K562 (cell line): ENCODE results near the gene MTHFS. TPM values are rescaled to one million over a fixed set of nuclear protein-coding genes. Genes with fewer than 3 reads are reported as not detected.

Experiments used
- ATF3 ChIP-seq, 2 experiments: fragments of 450-650 bp in 1 of 2; sonication (generic) in 1 of 2; formaldehyde crosslinking in 1 of 2; IDR thresholded peaks in 1 of 2; conservative IDR thresholded peaks in 1 of 2; 2 replicates each; pipeline versions ENCODE4 v1.6.1 to v1.8.1; 2016 to 2023; ENCODE audit warnings: mild to moderate bottlenecking in 2 of 2, moderate library complexity in 2 of 2, inconsistent platforms in 1 of 2, missing genetic modification reagents in 1 of 2
- FOXP1 ChIP-seq: sonication (generic); formaldehyde crosslinking; IDR thresholded peaks from 2 replicates; pipeline ENCODE4 v1.8.0; 2022; ENCODE audit warnings: mild to moderate bottlenecking, missing genetic modification reagents
- HMBOX1 ChIP-seq: sonication (generic); IDR thresholded peaks from 2 replicates; pipeline ENCODE4 v1.6.1; 2016
- KAT2B ChIP-seq: IDR thresholded peaks from one replicate; pipeline ENCODE4 v1.6.1; 2012; ENCODE audit warnings: low read depth, mild to moderate bottlenecking, control low read depth, inconsistent platforms, low read length, moderate library complexity
- NFE2 ChIP-seq: IDR thresholded peaks from 2 replicates; pipeline ENCODE4 v1.6.1; 2014; ENCODE audit warnings: antibody characterized with exemption, low read depth
- PCBP1 ChIP-seq: fragments of 200-400 bp; formaldehyde crosslinking; IDR thresholded peaks from 2 replicates; pipeline ENCODE4 v1.6.1; 2018; ENCODE audit warnings: mild to moderate bottlenecking, low read depth, low read length; ENCODE audit not compliant: poor library complexity, severe bottlenecking
- PRDM10 ChIP-seq: fragments of 450-650 bp; IDR thresholded peaks from 2 replicates; pipeline ENCODE4 v1.6.1; 2018; ENCODE audit not compliant: partially characterized antibody
- PREB ChIP-seq: sonication (generic); formaldehyde crosslinking; IDR thresholded peaks from 2 replicates; pipeline ENCODE4 v1.8.1; 2023; ENCODE audit warnings: mild to moderate bottlenecking, missing genetic modification reagents
- SMAD4 ChIP-seq: fragments of 250-450 bp; sonication (Bioruptor Pico); conservative IDR thresholded peaks from 2 replicates; pipeline ENCODE4 v1.8.0; 2021; ENCODE audit warnings: inconsistent platforms, mild to moderate bottlenecking, moderate library complexity
- USF2 ChIP-seq: sonication (generic); formaldehyde crosslinking; IDR thresholded peaks from 2 replicates; pipeline ENCODE4 v1.5.0; 2020; ENCODE audit warnings: missing genetic modification reagents
- YY1 ChIP-seq, 3 experiments: IDR thresholded peaks; 2 replicates each; pipeline ENCODE4 v1.6.1; 2011; ENCODE audit warnings: low read length in 2 of 3, mild to moderate bottlenecking in 2 of 3, moderate library complexity in 2 of 3, borderline replicate concordance in 1 of 3, control low read depth in 1 of 3, low read depth in 1 of 3; ENCODE audit not compliant: insufficient read depth in 3 of 3, insufficient replicate concordance in 2 of 3, control insufficient read depth in 1 of 3, insufficient read length in 1 of 3; ENCODE audit errors: extremely low read depth in 1 of 3
- ZBTB11 ChIP-seq, 3 experiments: fragments of 200-800 bp in 1 of 3; fragments of 250-450 bp in 1 of 3; fragments of 450-650 bp in 1 of 3; sonication (Bioruptor Pico) in 1 of 3; sonication (Bioruptor generic) in 1 of 3; formaldehyde crosslinking in 1 of 3; IDR thresholded peaks; 2 replicates each; pipeline versions ENCODE4 v1.6.1 to v1.8.0; 2016 to 2022; ENCODE audit warnings: mild to moderate bottlenecking in 2 of 3, missing genetic modification characterization in 2 of 3, missing compliant biosample characterization in 1 of 3, moderate library complexity in 1 of 3
- polyA plus RNA-seq, 8 experiments: library from polyadenylated mRNA; depleted of rRNA in 4 of 8; stranded (reverse) in 5 of 8; unstranded in 3 of 8; fragments of >200 nt; fragmentation: Nextera tagmentation in 2 of 8; fragmentation: Illumina TruSeq in 1 of 8; extraction: Ambion mirVana in 2 of 8; extraction: Trizol in 1 of 8; gene quantifications; 2 replicates each; pipeline versions ENCODE4 v1.2.1 to v1.2.3, GENCODE V29; 2011 to 2014; ENCODE audit warnings: inconsistent platforms in 1 of 8, missing spikeins in 1 of 8
- total RNA-seq, 7 experiments: library from RNA; depleted of rRNA in 6 of 7; stranded (reverse); fragments of >200 nt in 6 of 7; fragmentation: Illumina TruSeq in 2 of 7; extraction: Trizol in 2 of 7; gene quantifications; 2 replicates each; pipeline versions ENCODE4 v1.2.1 to v1.2.3, GENCODE V29; 2011 to 2021; ENCODE audit warnings: low replicate concordance in 1 of 7

Gene MTHFS
- total and polyA plus RNA-seq, 9 of the 15 experiments (the other 6 are each of a cell fraction or from before 2014, with no cell fraction given), result 17.8 to 79.3 (median 41.7) TPM

- TF ChIP-seq USF2 (CRISPR knock-in tag) (no peak), PRDM10 (peak; percentile 1), SMAD4 (CRISPR knock-in tag) (peak; percentile 64), NFE2 (no peak), HMBOX1 (no peak), ATF3 (IDR thresholded peaks at IDR 0.05) (no peak), ATF3 (CRISPR knock-in tag; conservative IDR thresholded peaks at IDR 0.05) (no peak), PCBP1 (no peak), YY1 (IDR thresholded peaks at IDR 0.05; ENCODE audit: borderline replicate concordance in 1 of 3, control insufficient read depth in 1 of 3, extremely low read depth in 1 of 3, insufficient read depth in 3 of 3, insufficient read length in 1 of 3, insufficient replicate concordance in 2 of 3, low read depth in 1 of 3, low read length in 2 of 3) (peak in 1 of 3 experiments; percentile 25), PREB (peak; percentile 59; the same call in 1 of the 2 replicates), ZBTB11 (CRISPR knock-in tag; IDR thresholded peaks at IDR 0.05) (no peak; a peak in 1 of 6 replicates), KAT2B (no peak), FOXP1 (CRISPR knock-in tag) (no peak)
Observed at GRCh38 chr15:79923079-79923514, 26.3 kb upstream of the MTHFS start (continued).
